Ectodermal cell (in vitro differentiated cells): ENCODE results near the gene ZNF765.
"Not testable (repeated sequence)": the region's sequence is repeated elsewhere in the genome, so short reads cannot be mapped to it uniquely, and the experiment has no call there.

ENCODE experiments used
- H3K27ac ChIP-seq: 2 replicates; pipeline ENCODE4 v1.7.0; 2013; ENCODE audit warnings: mild to moderate bottlenecking, low read depth, low read length; ENCODE audit not compliant: insufficient read depth, poor library complexity, severe bottlenecking
- H3K27me3 ChIP-seq: 2 replicates; pipeline ENCODE4 v1.7.0; 2013; ENCODE audit warnings: mild to moderate bottlenecking, low read length; ENCODE audit not compliant: insufficient read depth, control insufficient read depth, poor library complexity, severe bottlenecking
- H3K36me3 ChIP-seq: one replicate; pipeline ENCODE4 v1.7.0; 2013; ENCODE audit warnings: low read length; ENCODE audit not compliant: control insufficient read depth, insufficient read depth
- H3K4me1 ChIP-seq: one replicate; pipeline ENCODE4 v1.7.0; 2013; ENCODE audit warnings: low read length; ENCODE audit not compliant: control insufficient read depth, insufficient read depth
- H3K4me3 ChIP-seq: 2 replicates; pipeline ENCODE4 v1.7.0; 2013; ENCODE audit warnings: low read depth, low read length, control low read depth; ENCODE audit not compliant: insufficient read depth
- H3K9me3 ChIP-seq: 2 replicates; pipeline ENCODE4 v1.7.0; 2013; ENCODE audit warnings: mild to moderate bottlenecking, low read length, moderate library complexity; ENCODE audit not compliant: control insufficient read depth
- WGBS, 2 experiments: methylation state at CpG; one replicate each; pipeline ENCODE4 v1.1.7; 2013; ENCODE audit warnings: missing lambda C conversion rate in 2 of 2; 5-methylcytosine and 5-hydroxymethylcytosine counted together

ZNF765 gene

DNA sequence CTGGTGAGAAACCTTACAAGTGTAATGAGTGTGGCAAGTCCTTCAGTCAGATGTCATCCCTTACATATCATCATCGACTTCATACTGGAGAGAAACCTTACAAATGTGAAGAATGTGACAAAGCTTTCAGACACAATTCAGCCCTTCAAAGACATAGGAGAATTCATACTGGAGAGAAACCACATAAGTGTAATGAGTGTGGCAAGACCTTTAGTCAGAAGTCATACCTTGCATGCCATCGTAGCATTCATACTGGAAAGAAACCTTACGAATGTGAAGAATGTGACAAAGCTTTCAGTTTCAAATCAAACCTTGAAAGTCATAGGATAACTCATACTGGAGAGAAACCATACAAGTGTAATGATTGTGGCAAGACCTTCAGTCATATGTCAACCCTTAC lies 13.6 kb upstream of the ZNF765 start:
- WGBS, 2 experiments = 95% methylated on average over 3 of the region's 3 CpGs
- Histone ChIP-seq H3K4me3 (no peak overlapping the region), H3K27ac (no peak overlapping the region), H3K27me3 (no peaks in the 10 kb centered on the region), H3K4me1 (no peaks in the 10 kb centered on the region), H3K9me3 (no peaks in the 10 kb centered on the region), H3K36me3 (peaks cover 15% of the 10 kb centered on the region)

DNA sequence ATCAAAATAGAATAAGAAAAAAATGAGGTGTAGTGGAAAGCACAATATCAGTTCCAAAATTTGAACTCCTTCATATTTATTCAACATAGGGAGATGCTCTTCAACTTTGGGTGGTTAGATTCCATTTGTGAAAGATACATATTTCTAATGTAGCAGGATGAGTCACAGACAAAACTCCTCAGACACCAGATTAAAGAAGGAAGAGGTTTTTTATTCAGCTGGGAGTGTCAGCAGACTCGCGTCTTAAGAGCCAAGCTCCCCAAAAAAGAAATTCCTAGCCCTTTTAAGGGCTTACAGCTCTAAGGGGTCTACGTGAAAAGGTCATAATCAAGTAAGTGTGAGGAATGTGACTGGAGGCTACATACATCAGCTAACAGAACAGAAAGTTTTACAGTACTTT lies 6.8 kb upstream of the ZNF765 start:
- H3K9me3 ChIP-seq = no peaks in the 10 kb centered on the region
- no peak overlapping the region for H3K4me3 ChIP-seq
- H3K27ac ChIP-seq = no peak overlapping the region
- no peaks in the 10 kb centered on the region for H3K27me3 ChIP-seq
- no peaks in the 10 kb centered on the region for H3K4me1 ChIP-seq
- WGBS, 2 experiments = 92 to 95% methylated on average over 2 to 3 of the region's 3 CpGs
- H3K36me3 ChIP-seq = no peaks in the 10 kb centered on the region

DNA sequence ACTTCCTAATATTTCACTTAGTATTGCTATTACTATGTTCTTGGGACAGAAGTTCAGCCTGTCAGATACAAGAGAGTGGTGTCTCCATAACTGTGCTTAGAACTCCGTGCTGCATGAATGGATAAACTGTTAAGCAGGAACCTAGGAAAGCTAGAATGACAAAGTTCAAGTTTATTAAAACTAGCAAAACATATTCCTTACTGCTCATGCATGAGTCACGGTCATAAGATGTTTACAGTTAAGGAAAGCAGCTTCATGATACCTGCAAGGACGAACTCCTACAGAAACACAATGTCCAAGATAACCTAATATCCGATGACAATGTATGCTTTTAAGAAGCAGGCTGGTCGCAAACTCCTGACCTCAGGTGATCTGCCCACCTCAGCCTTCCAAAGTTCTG lies 6.0 kb upstream of the ZNF765 start:
- H3K36me3 ChIP-seq = no peaks in the 10 kb centered on the region
- no peak overlapping the region for H3K27ac ChIP-seq
- no peaks in the 10 kb centered on the region for H3K4me1 ChIP-seq
- H3K4me3 ChIP-seq = no peak overlapping the region
- 90 to 94% methylated on average over 5 of the region's 5 CpGs for WGBS, 2 experiments
- H3K9me3 ChIP-seq = no peaks in the 10 kb centered on the region
- no peaks in the 10 kb centered on the region for H3K27me3 ChIP-seq

DNA sequence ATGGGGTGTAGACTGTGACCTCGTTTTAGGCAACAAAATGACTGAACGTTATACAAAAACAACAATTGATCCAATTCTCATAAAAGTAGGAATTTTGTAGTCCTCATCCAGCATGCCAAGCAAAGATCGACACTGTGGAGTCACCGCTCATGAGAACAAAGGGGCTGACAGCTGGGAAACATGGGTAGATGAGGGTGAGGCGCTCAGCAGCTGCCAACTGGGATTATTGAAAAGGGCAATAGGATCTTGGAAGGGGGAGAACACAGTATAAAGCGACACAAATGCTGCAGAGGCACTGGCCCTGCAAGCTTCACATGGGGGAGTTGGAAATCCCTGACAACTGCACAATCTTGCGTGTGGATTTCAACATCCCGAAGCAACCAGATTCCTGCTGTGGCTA lies 5.4 kb upstream of the ZNF765 start:
- no peaks in the 10 kb centered on the region for H3K36me3 ChIP-seq
- H3K4me1 ChIP-seq = no peaks in the 10 kb centered on the region
- 90 to 95% methylated on average over 8 of the region's 8 CpGs for WGBS, 2 experiments
- H3K4me3 ChIP-seq = no peak overlapping the region
- H3K27me3 ChIP-seq = no peaks in the 10 kb centered on the region
- H3K27ac ChIP-seq = no peak overlapping the region
- H3K9me3 ChIP-seq = no peaks in the 10 kb centered on the region

DNA sequence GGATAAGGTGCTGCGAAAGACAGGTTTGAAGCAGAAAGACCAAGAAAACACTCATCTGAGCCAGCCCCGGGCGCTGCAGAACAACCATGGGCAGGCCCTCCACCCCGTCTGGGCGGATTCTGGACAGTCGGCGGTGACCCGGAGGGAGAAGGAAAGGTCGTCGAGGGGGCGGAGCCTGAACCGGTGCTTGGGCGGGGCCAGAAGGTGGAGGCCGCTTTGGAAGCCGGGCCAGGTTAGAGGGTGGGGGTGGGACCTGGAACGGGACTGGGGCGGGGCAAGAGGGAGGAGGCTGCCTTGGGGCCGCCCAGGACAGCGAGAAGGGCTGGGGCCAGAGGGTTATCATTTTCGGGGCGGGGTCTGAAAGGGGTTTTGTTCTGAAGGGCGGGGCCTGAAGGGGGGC lies 5.0 kb upstream of the ZNF765 start:
- no peaks in the 10 kb centered on the region for H3K36me3 ChIP-seq
- H3K27ac ChIP-seq = no peak overlapping the region
- H3K4me3 ChIP-seq = no peak overlapping the region
- H3K27me3 ChIP-seq = no peaks in the 10 kb centered on the region
- H3K4me1 ChIP-seq = no peaks in the 10 kb centered on the region
- no peaks in the 10 kb centered on the region for H3K9me3 ChIP-seq
- WGBS, 2 experiments = 91 to 95% methylated on average over 22 of the region's 22 CpGs

DNA sequence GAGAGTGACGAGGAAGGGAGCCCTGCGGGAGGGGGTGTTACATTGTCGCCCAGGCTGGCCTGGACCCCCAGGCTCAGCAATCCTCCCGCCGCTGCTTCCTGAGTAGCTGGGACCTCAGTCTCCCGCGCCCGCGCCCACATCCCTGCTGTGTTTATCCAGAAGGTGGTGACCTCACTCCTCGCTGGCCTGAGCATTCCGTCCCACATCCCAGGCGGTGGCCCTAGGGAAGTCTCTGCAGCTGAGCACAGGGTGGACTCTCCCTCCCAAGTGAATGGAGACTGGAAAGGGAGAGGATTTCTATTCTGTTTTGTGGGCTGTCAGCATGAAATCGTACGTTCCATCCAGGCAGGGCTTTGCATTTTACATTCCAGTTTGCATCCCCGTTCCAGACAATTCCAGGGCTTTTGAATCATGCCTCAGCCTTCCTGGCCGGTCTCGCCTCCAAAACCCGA lies 401 bp upstream of the ZNF765 start:
- Histone ChIP-seq H3K36me3 (no peaks in the 10 kb centered on the region), H3K9me3 (no peaks in the 10 kb centered on the region), H3K4me3 (peak overlapping the region; percentile 89), H3K27ac (peak overlapping the region; percentile 69), H3K4me1 (no peaks in the 10 kb centered on the region), H3K27me3 (no peaks in the 10 kb centered on the region)
- WGBS, 2 experiments = 7 to 8% methylated on average over 18 of the region's 18 CpGs

DNA sequence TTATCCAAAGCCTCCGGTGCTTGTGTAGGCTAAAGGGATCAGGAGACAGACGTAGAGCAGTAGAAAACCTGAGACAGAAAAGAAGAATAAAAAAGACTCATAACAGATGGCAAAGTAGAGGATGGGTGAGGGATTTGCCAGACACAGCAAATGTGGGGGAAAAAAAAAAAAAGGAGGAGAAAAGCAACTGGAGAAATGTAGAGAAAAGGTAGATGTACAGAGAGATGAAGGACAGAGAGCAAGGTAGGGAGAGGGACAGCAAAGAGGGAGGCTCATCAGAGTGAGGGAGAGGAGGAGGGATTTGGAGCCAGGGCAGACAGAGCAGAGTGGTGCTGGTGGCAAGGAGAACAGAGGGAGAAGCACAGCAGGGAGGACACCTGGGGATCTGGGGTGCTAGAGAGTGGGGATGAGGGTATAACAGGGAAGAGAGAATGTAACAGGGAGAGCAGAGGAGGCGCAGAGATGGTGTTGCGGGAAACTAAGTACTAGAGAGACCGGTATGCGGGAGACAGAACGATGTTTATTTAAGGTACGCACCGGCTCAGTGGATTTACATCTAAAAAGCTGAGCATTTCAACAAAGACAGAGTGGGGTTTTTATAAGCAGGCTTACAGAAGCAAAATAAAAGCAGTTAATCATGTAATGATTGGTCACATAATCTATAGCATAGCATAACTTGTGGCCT lies 1.0 kb downstream of the ZNF765 start:
- H3K36me3 ChIP-seq, H3K4me1 ChIP-seq, H3K27me3 ChIP-seq, H3K27ac ChIP-seq, H3K9me3 ChIP-seq: not testable (repeated sequence)
- H3K4me3 ChIP-seq = peak overlapping the region; percentile 89
- 2 to 3% methylated on average over 9 of the region's 9 CpGs for WGBS, 2 experiments

DNA sequence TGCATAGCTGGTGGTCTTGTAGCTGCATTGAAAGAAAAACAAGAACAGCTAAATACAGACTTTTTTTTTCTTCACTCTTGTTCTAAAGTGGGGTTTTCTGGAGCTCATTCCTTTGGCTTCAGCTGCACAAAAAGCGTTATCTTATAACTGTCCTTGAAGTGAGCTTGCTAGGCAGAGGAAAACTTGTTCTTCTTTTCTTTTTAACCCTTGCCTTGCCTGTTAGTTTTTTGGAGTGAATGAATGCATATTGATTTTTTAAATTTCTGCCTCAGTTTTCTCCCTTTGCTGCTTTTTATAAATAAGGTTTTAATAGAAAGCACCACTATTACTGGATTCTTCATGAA lies 1.5 kb downstream of the ZNF765 start:
- 20 to 27% methylated on average over 1 of the region's 1 CpG for WGBS, 2 experiments
- no peaks in the 10 kb centered on the region for H3K4me1 ChIP-seq
- H3K4me3 ChIP-seq = no peak overlapping the region
- H3K27ac ChIP-seq = no peak overlapping the region
- H3K36me3 ChIP-seq = no peaks in the 10 kb centered on the region
- H3K27me3 ChIP-seq = no peaks in the 10 kb centered on the region
- H3K9me3 ChIP-seq = no peaks in the 10 kb centered on the region

DNA sequence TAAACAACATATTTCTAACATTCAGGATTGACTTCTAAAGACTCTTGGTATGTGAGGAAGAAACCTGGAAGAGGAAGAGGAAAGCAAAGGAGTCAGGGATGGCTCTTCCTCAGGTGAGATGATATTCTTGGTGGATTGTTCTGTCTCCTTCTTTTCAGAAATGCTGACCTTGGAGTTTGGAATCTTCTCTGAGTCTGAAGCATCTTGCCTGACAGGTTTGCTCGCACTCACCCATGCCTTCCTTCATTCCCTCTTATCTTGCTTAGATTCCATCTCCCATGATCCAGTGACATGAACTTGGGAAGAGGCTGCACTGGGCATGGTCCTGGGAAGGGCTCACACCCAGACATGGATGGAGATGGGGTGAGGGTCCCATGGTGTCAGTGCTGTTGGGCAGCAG lies 3.0 kb downstream of the ZNF765 start:
- not testable (repeated sequence) for H3K27me3 ChIP-seq, H3K9me3 ChIP-seq, H3K4me3 ChIP-seq

DNA sequence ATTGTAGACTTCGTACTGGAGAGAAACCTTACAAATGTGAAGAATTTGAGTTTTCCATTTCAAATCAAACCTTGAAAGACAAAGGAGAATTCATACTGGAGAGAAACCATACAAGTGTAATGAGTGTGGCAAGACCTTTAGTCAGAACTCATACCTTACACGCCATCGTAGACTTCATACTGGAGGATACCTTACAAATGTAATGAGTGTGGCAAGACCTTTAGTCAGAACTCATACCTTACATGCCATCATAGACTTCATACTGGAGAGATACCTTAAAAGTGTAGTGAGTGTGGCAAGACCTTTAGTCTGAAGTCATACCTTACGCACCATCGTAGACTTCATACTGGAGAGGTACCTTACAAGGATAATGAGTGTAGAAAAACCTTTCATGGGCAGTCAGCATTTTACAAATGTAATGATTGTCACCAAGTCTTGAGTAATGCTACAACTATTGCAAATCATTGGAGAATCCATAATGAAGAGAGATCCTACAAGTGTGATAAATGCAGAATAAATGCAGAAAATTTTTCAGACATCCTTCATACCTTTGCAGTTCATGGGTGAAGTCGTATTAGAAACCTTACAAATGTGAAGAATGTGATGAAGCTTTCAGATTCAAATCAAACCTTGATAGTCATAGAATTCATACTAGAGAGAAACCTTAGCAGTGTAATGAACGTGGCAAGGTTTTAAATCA lies 14.7 kb downstream of the ZNF765 start:
- Histone ChIP-seq H3K9me3 (no peaks in the 10 kb centered on the region), H3K4me3 (no peak overlapping the region), H3K27ac (no peak overlapping the region), H3K27me3 (no peaks in the 10 kb centered on the region), H3K36me3 (peaks cover 29% of the 10 kb centered on the region), H3K4me1 (no peaks in the 10 kb centered on the region)
- WGBS, 2 experiments = 87 to 88% methylated on average over 6 to 7 of the region's 7 CpGs

More for the DNA sequence above, 3.0 kb downstream of the ZNF765 start:
- not testable (repeated sequence) for H3K36me3 ChIP-seq, H3K27ac ChIP-seq, H3K4me1 ChIP-seq
- 86 to 88% methylated on average over 1 of the region's 1 CpG for WGBS, 2 experiments
